Measurements from ENCODE around the gene DUSP7.

DUSP7 gene

GRCh38 chr3:52068730-52069129 lies 12.4 kb upstream of the DUSP7 start:
- H3K9me3 ChIP-seq (ENCODE audit: control insufficient read depth, insufficient read depth, low read length): no peaks in the 10 kb centered on the region
- no peaks in the 10 kb centered on the region for H3K9me2 ChIP-seq (replicated peaks; ENCODE audit: control insufficient read depth, low read length)
- H3K27ac ChIP-seq (ENCODE audit: low read depth, low read length): no peak overlapping the region
- H3K4me2 ChIP-seq (ENCODE audit: low read length): no peak overlapping the region
- TF ChIP-seq CTCF (IDR thresholded peaks at IDR 0.05; ENCODE audit: low read depth, low read length, poor library complexity, severe bottlenecking) (no peak), EZH2phosphoT487 (IDR thresholded peaks at IDR 0.05; ENCODE audit: borderline replicate concordance, low read length) (no peak)
- no peaks in the 10 kb centered on the region for H4K20me1 ChIP-seq (ENCODE audit: control insufficient read depth, insufficient read depth, low read depth, low read length)
- H3K4me1 ChIP-seq (ENCODE audit: control insufficient read depth, low read length): no peaks in the 10 kb centered on the region
- H3K27me3 ChIP-seq (ENCODE audit: control insufficient read depth, low read length): no peaks in the 10 kb centered on the region
- no peaks in the 10 kb centered on the region for H3K79me2 ChIP-seq (ENCODE audit: control insufficient read depth, low read length)
- no peaks in the 10 kb centered on the region for H3K36me3 ChIP-seq (ENCODE audit: control insufficient read depth, low read length)
- H3K4me3 ChIP-seq (ENCODE audit: low read length): no peak overlapping the region
- H3F3A ChIP-seq (ENCODE audit: control insufficient read depth, insufficient read depth): no peaks in the 10 kb centered on the region

- no peaks in the 10 kb centered on the region for H3K4me1 ChIP-seq (ENCODE audit: control insufficient read depth, low read length)
- no peaks in the 10 kb centered on the region for H3K36me3 ChIP-seq (ENCODE audit: control insufficient read depth, low read length)
- H3F3A ChIP-seq (ENCODE audit: control insufficient read depth, insufficient read depth): no peaks in the 10 kb centered on the region
- TF ChIP-seq CTCF (IDR thresholded peaks at IDR 0.05; ENCODE audit: low read depth, low read length, poor library complexity, severe bottlenecking): no peak
- TF ChIP-seq EZH2phosphoT487 (IDR thresholded peaks at IDR 0.05; ENCODE audit: borderline replicate concordance, low read length): no peak
- no peaks in the 10 kb centered on the region for H3K79me2 ChIP-seq (ENCODE audit: control insufficient read depth, low read length)
- H3K9me3 ChIP-seq (ENCODE audit: control insufficient read depth, insufficient read depth, low read length): no peaks in the 10 kb centered on the region
- no peaks in the 10 kb centered on the region for H3K9me2 ChIP-seq (replicated peaks; ENCODE audit: control insufficient read depth, low read length)
- H4K20me1 ChIP-seq (ENCODE audit: control insufficient read depth, insufficient read depth, low read depth, low read length): no peaks in the 10 kb centered on the region
- no peak overlapping the region for H3K4me2 ChIP-seq (ENCODE audit: low read length)
- no peak overlapping the region for H3K27ac ChIP-seq (ENCODE audit: low read depth, low read length)
- H3K27me3 ChIP-seq (ENCODE audit: control insufficient read depth, low read length): no peaks in the 10 kb centered on the region
- no peak overlapping the region for H3K4me3 ChIP-seq (ENCODE audit: low read length)
These were observed 11.7 kb upstream of the DUSP7 start for GRCh38 chr3:52068055-52068571.

- Histone ChIP-seq H3F3A (ENCODE audit: control insufficient read depth, insufficient read depth) (no peaks in the 10 kb centered on the region), H3K79me2 (ENCODE audit: control insufficient read depth, low read length) (no peaks in the 10 kb centered on the region), H3K4me3 (ENCODE audit: low read length) (no peak overlapping the region), H3K9me2 (replicated peaks; ENCODE audit: control insufficient read depth, low read length) (no peaks in the 10 kb centered on the region), H3K36me3 (ENCODE audit: control insufficient read depth, low read length) (no peaks in the 10 kb centered on the region), H3K27me3 (ENCODE audit: control insufficient read depth, low read length) (no peaks in the 10 kb centered on the region), H4K20me1 (ENCODE audit: control insufficient read depth, insufficient read depth, low read depth, low read length) (no peaks in the 10 kb centered on the region), H3K4me2 (ENCODE audit: low read length) (no peak overlapping the region), H3K27ac (ENCODE audit: low read depth, low read length) (no peak overlapping the region), H3K4me1 (ENCODE audit: control insufficient read depth, low read length) (peaks cover 2% of the 10 kb centered on the region; the same call in 1 of the 2 replicates), H3K9me3 (ENCODE audit: control insufficient read depth, insufficient read depth, low read length) (no peaks in the 10 kb centered on the region)
- no peak for TF ChIP-seq CTCF (IDR thresholded peaks at IDR 0.05; ENCODE audit: low read depth, low read length, poor library complexity, severe bottlenecking)
- TF ChIP-seq EZH2phosphoT487 (IDR thresholded peaks at IDR 0.05; ENCODE audit: borderline replicate concordance, low read length): no peak
These were observed 11.2 kb upstream of the DUSP7 start for GRCh38 chr3:52067526-52067925.
